DLD1 (cell line): Measurements from ENCODE around the gene SLC35F1.

Source experiments
- in situ Hi-C: cut with HindIII; loops from 2 replicates; pipeline ENCODE4 v1.10.0; 2017; ENCODE audit warnings: low sequenced_read_pairs

SLC35F1 gene

GRCh38 chr6:118186672-118187567, 279.9 kb downstream of the SLC35F1 start:
- in situ Hi-C loops = no loop called here

- in situ Hi-C loops = no loop called here
These were observed 280.6 kb downstream of the SLC35F1 start for GRCh38 chr6:118187568-118188164.

- in situ Hi-C loops = no loop called here
These were observed 281.5 kb downstream of the SLC35F1 start for GRCh38 chr6:118188561-118188960.

GRCh38 chr6:118197539-118197938, 290.5 kb downstream of the SLC35F1 start:
- in situ Hi-C loops = no loop called here

- in situ Hi-C loops = no loop called here
These were observed 291.7 kb downstream of the SLC35F1 start for GRCh38 chr6:118198746-118199145.

GRCh38 chr6:118200160-118200559, 293.1 kb downstream of the SLC35F1 start:
- in situ Hi-C loops = no loop called here

GRCh38 chr6:118202517-118202916, 295.5 kb downstream of the SLC35F1 start:
- in situ Hi-C loops = no loop called here

- in situ Hi-C loops = no loop called here
These were observed 296.5 kb downstream of the SLC35F1 start for GRCh38 chr6:118203545-118203944.

GRCh38 chr6:118206221-118206620, 299.2 kb downstream of the SLC35F1 start:
- in situ Hi-C loops = no loop called here

- in situ Hi-C loops = no loop called here
These were observed 300.9 kb downstream of the SLC35F1 start for GRCh38 chr6:118207947-118208346.

GRCh38 chr6:118212451-118213173, 305.5 kb downstream of the SLC35F1 start:
- in situ Hi-C loops = no loop called here

- in situ Hi-C loops = no loop called here
These were observed 308.2 kb downstream of the SLC35F1 start for GRCh38 chr6:118215269-118215668.

- in situ Hi-C loops = no loop called here
These were observed 309.7 kb downstream of the SLC35F1 start for GRCh38 chr6:118216751-118217150.

GRCh38 chr6:118218156-118218555, 311.1 kb downstream of the SLC35F1 start:
- in situ Hi-C loops = no loop called here

- in situ Hi-C loops = no loop called here
These were observed 313.5 kb downstream of the SLC35F1 start for GRCh38 chr6:118220429-118221128.

GRCh38 chr6:118223316-118223715, 316.3 kb downstream of the SLC35F1 start:
- in situ Hi-C loops = no loop called here

- in situ Hi-C loops = no loop called here
These were observed 321.8 kb downstream of the SLC35F1 start for GRCh38 chr6:118228886-118229285.

GRCh38 chr6:118240878-118241528, 333.9 kb downstream of the SLC35F1 start:
- in situ Hi-C loops = no loop called here

- in situ Hi-C loops = no loop called here
These were observed 339.3 kb downstream of the SLC35F1 start for GRCh38 chr6:118246406-118246805.

- in situ Hi-C loops = no loop called here
These were observed 341.1 kb downstream of the SLC35F1 start for GRCh38 chr6:118248171-118248570.
